GM15510 (cell line): ENCODE results near the gene PNLDC1.

ENCODE experiments used
- POLR2A ChIP-seq: IDR thresholded peaks from 3 replicates; pipeline ENCODE4 v1.6.1; 2011; ENCODE audit warnings: borderline replicate concordance; ENCODE audit not compliant: insufficient read length; ENCODE audit errors: extremely low read depth

PNLDC1 gene

GRCh38 chr6:159852877-159853276 lies 52.8 kb downstream of the PNLDC1 start:
- no peak for TF ChIP-seq POLR2A

- TF ChIP-seq POLR2A: no peak
Observed at GRCh38 chr6:159853754-159854153, 53.7 kb downstream of the PNLDC1 start.

GRCh38 chr6:159854959-159855358 lies 54.9 kb downstream of the PNLDC1 start:
- no peak for TF ChIP-seq POLR2A

- TF ChIP-seq POLR2A: no peak
Observed at GRCh38 chr6:159858259-159858658, 58.2 kb downstream of the PNLDC1 start.

GRCh38 chr6:159860482-159860881 lies 60.4 kb downstream of the PNLDC1 start:
- TF ChIP-seq POLR2A: no peak

GRCh38 chr6:159862103-159862502 lies 62.0 kb downstream of the PNLDC1 start:
- no peak for TF ChIP-seq POLR2A

GRCh38 chr6:159865226-159865920 lies 65.3 kb downstream of the PNLDC1 start:
- no peak for TF ChIP-seq POLR2A

- no peak for TF ChIP-seq POLR2A
Observed at GRCh38 chr6:159866286-159867247, 66.5 kb downstream of the PNLDC1 start.
